Measurements from ENCODE around the gene GALNT17.
A peak's percentile ranks its signal among the peaks of the same experiment; 100 is the strongest.
"Not testable (repeated sequence)": the region's sequence is repeated elsewhere in the genome, so short reads cannot be mapped to it uniquely, and the experiment has no call there.

GALNT17 gene

GRCh38 chr7:71733107-71733870 is 601.3 kb downstream of the GALNT17 start:
- no peak overlapping the region for H3K4me3 ChIP-seq (replicated peaks; ENCODE audit: low read depth, low read length)
- TF ChIP-seq, protein P1, sequence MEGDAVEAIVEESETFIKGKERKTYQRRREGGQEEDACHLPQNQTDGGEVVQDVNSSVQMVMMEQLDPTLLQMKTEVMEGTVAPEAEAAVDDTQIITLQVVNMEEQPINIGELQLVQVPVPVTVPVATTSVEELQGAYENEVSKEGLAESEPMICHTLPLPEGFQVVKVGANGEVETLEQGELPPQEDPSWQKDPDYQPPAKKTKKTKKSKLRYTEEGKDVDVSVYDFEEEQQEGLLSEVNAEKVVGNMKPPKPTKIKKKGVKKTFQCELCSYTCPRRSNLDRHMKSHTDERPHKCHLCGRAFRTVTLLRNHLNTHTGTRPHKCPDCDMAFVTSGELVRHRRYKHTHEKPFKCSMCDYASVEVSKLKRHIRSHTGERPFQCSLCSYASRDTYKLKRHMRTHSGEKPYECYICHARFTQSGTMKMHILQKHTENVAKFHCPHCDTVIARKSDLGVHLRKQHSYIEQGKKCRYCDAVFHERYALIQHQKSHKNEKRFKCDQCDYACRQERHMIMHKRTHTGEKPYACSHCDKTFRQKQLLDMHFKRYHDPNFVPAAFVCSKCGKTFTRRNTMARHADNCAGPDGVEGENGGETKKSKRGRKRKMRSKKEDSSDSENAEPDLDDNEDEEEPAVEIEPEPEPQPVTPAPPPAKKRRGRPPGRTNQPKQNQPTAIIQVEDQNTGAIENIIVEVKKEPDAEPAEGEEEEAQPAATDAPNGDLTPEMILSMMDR (IDR thresholded peaks at IDR 0.05; ENCODE audit: low read depth, low read length, missing control alignments): peak; percentile 74
- peak; percentile 10 for DNase-seq (ENCODE audit: extremely low read depth, low read depth)

DNA sequence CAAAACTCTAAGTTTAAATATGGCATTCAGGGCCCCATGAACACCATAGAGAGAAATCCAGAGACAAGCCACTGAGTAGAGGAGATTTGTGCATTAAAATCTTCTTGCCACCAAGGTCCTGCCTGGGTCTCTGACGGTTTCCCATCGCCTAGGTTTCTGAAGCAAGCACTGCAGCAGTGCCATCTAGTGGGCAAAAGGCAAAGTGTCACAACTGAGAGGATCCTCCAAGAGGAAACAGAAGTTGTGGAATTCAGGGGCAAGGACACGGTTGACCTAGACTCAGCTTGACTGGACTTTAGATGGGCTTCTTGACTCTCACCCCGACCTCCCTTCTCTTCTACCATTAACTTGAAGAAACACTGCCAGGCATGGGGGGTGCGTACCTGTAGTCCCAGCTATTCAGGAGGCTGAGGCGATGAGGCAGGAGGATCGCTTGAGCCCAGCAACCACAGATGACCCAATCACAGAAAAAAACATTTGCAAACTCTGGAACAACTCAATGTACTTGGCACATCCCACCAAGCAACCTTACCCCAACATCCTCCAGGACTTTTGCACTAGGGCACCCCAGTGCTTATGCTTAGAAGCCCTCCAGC is 604.1 kb downstream of the GALNT17 start:
- DNase-seq (ENCODE audit: extremely low read depth, low read depth): peak; percentile 11
- TF ChIP-seq, protein P1 (IDR thresholded peaks at IDR 0.05; ENCODE audit: low read depth, low read length, missing control alignments): peak; percentile 84
- H3K4me3 ChIP-seq (replicated peaks; ENCODE audit: low read depth, low read length): no peak overlapping the region

DNA sequence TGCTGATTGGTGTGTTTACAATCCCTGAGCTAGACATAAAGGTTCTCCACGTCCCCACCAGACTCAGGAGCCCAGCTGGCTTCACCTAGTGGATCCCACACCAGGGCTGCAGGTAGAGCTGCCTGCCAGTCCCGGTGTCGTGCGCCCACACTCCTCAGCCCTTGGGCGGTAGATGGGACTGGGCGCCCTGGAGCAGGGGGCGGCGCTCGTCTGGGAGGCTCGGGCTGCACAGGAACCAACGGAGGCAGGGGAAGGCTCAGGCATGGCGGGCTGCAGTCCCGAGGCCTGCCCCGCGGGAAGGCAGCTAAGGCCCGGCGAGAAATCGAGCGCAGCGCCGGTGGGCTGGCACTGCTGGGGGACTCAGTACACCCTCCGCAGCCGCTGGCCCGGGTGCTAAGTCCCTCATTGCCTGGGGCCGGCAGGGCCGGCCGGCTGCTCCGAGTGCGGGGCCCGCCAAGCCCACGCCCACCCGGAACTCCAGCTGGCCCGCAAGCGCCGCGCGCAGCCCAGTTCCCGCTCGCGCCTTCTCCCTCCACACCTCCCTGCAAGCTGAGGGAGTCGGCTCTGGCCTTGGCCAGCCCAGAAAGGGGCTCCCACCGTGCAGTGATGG is 606.1 kb downstream of the GALNT17 start:
- not testable (repeated sequence) for DNase-seq (ENCODE audit: extremely low read depth, low read depth); H3K4me3 ChIP-seq (replicated peaks; ENCODE audit: low read depth, low read length)

- no peak overlapping the region for H3K4me3 ChIP-seq (replicated peaks; ENCODE audit: low read depth, low read length)
- DNase-seq (ENCODE audit: extremely low read depth, low read depth): no peak
- TF ChIP-seq, protein P1 (IDR thresholded peaks at IDR 0.05; ENCODE audit: low read depth, low read length, missing control alignments): no peak
These were observed 607.7 kb downstream of the GALNT17 start for GRCh38 chr7:71739520-71740173.

- TF ChIP-seq, protein P1 (IDR thresholded peaks at IDR 0.05; ENCODE audit: low read depth, low read length, missing control alignments): no peak
- no peak overlapping the region for H3K4me3 ChIP-seq (replicated peaks; ENCODE audit: low read depth, low read length)
- no peak for DNase-seq (ENCODE audit: extremely low read depth, low read depth)
These were observed 608.2 kb downstream of the GALNT17 start for GRCh38 chr7:71740174-71740560.

DNA sequence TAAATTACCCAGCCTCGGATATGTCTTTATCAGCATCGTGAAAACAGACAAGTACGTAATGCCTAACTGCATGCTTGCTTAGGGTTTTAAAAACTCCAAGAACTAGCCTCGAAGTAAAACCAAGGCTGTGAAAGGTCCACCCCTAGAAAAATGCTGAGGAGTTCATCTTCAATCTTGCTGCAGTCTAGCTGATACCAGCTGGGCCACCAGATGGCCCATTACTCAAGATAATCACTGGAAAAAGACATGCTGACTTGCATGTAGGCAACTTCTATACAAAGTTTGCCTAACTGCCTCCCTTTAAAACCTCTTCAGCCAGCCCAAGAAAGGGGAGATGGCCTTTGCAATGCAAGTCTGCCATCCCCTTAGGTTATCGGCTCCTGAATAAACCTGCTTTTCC is 614.1 kb downstream of the GALNT17 start:
- H3K4me3 ChIP-seq (replicated peaks; ENCODE audit: low read depth, low read length): no peak overlapping the region
- TF ChIP-seq, protein P1 (IDR thresholded peaks at IDR 0.05; ENCODE audit: low read depth, low read length, missing control alignments): no peak
- no peak for DNase-seq (ENCODE audit: extremely low read depth, low read depth)

GRCh38 chr7:71750290-71750689 is 618.3 kb downstream of the GALNT17 start:
- H3K4me3 ChIP-seq (replicated peaks; ENCODE audit: low read depth, low read length): no peak overlapping the region
- DNase-seq (ENCODE audit: extremely low read depth, low read depth): no peak
- TF ChIP-seq, protein P1 (IDR thresholded peaks at IDR 0.05; ENCODE audit: low read depth, low read length, missing control alignments): no peak

Data from HFF-Myc (cell line).